ENCODE results near the gene SNIP1.

GRCh38 chr1:37493336-37494098, 60.6 kb downstream of the SNIP1 start:
- TF ChIP-seq CTCF (IDR thresholded peaks at IDR 0.05) (no peak), POLR2A (IDR thresholded peaks at IDR 0.05) (no peak)
